Hepatic stellate cell (primary cell): Measurements from ENCODE around the gene DENND2D.

Experiments
- DNase-seq: peaks from one replicate; pipeline ENCODE4 v3.0.0; 2011; ENCODE audit warnings: low spot score

DENND2D gene

GRCh38 chr1:111175349-111175748 is 25.1 kb downstream of the DENND2D start:
- no peak for DNase-seq

- DNase-seq: no peak
Measured at GRCh38 chr1:111174070-111174469, 26.4 kb downstream of the DENND2D start.

GRCh38 chr1:111172463-111172862 is 28.0 kb downstream of the DENND2D start:
- no peak for DNase-seq

- no peak for DNase-seq
Measured at GRCh38 chr1:111164151-111164550, 36.3 kb downstream of the DENND2D start.

- no peak for DNase-seq
Measured at GRCh38 chr1:111163363-111163762, 37.1 kb downstream of the DENND2D start.

GRCh38 chr1:111162488-111162880 is 38.0 kb downstream of the DENND2D start:
- no peak for DNase-seq

- no peak for DNase-seq
Measured at GRCh38 chr1:111161843-111162487, 38.5 kb downstream of the DENND2D start.

GRCh38 chr1:111157431-111157830 is 43.0 kb downstream of the DENND2D start:
- no peak for DNase-seq

GRCh38 chr1:111154021-111154999 is 46.1 kb downstream of the DENND2D start:
- no peak for DNase-seq

GRCh38 chr1:111151838-111152237 is 48.6 kb downstream of the DENND2D start:
- no peak for DNase-seq

- no peak for DNase-seq
Measured at GRCh38 chr1:111148376-111148881, 52.0 kb downstream of the DENND2D start.

GRCh38 chr1:111147948-111148347 is 52.5 kb downstream of the DENND2D start:
- DNase-seq: no peak

- no peak for DNase-seq
Measured at GRCh38 chr1:111145963-111146768, 54.3 kb downstream of the DENND2D start.

- DNase-seq: no peak
Measured at GRCh38 chr1:111145542-111145941, 54.9 kb downstream of the DENND2D start.

- DNase-seq: no peak
Measured at GRCh38 chr1:111142356-111142975, 58.0 kb downstream of the DENND2D start.

GRCh38 chr1:111141245-111142220 is 58.9 kb downstream of the DENND2D start:
- no peak for DNase-seq

- peak; percentile 73 for DNase-seq
Measured at GRCh38 chr1:111140680-111140967, 59.8 kb downstream of the DENND2D start.

GRCh38 chr1:111139956-111140679 is 60.3 kb downstream of the DENND2D start, which contains the start of the genes CEPT1 and DRAM2:
CEPT1 (plus strand) TSS chr1:111140223; CDS start chr1:111147715, 7,492 bp downstream.
DRAM2 (minus strand) TSS chr1:111140093; CDS start chr1:111131554, 8,539 bp downstream.
- peak; percentile 91 for DNase-seq

- DNase-seq: peak; percentile 66
Measured at GRCh38 chr1:111139324-111139955, 61.0 kb downstream of the DENND2D start.
